Measurements from ENCODE around the gene ST3GAL3. TPM values are rescaled to one million over a fixed set of nuclear protein-coding genes. Genes with fewer than 3 reads are reported as not detected.

Gene ST3GAL3
- total RNA-seq, 1 donor from 2014 or later, result 24.3 TPM

DNA sequence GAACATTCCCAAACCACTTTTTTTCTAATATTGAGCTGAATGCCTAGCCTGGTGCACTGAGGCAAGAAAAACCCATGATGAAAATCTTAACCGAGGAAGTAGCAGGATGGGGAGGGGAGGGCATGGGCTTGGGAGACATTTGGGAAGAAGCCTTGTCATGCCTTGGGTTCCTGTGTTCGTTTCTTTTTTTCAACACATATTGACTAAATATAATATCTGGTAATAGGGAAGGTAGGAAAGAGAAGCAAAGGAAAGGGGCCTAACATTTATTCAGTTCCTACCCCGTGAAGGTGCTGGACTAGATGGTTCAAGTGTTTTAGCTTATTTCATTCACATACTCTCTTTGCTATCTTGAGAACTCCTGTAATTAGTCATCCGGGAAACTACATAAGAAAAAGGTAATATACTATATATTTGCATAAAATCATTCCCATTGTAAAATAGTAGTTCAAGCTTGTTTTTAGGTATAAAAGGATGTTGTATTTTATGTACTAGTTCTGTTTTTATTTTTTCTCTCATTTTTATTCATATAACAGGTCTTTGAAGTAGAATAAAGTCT, 62.1 kb downstream of the ST3GAL3 start:
- Mint-ChIP-seq H3K4me3 (no peak overlapping the region), H3K27me3 (no peaks in the 10 kb centered on the region), H3K4me1 (peaks cover 7% of the 10 kb centered on the region), H3K9me3 (no peaks in the 10 kb centered on the region), H3K27ac (no peak overlapping the region), H3K36me3 (ENCODE audit: low read depth) (peaks cover 12% of the 10 kb centered on the region)
- ATAC-seq (ENCODE audit: low read depth) (no peak), DNase-seq (no peak)
- no peak for TF ChIP-seq CTCF (IDR thresholded peaks at IDR 0.05)
- POLR2A ChIA-PET, result no interaction called here
- CTCF ChIA-PET, result no interaction called here
- intact Hi-C loops (cut with micrococcal nuclease), result no loop called here

- ChIA-PET POLR2A (no interaction called here), CTCF (no interaction called here)
- Mint-ChIP-seq H3K36me3 (ENCODE audit: low read depth) (peaks cover 19% of the 10 kb centered on the region), H3K27ac (no peak overlapping the region), H3K9me3 (no peaks in the 10 kb centered on the region), H3K27me3 (no peaks in the 10 kb centered on the region), H3K4me3 (no peak overlapping the region), H3K4me1 (peaks cover 7% of the 10 kb centered on the region)
- no peak for DNase-seq
- intact Hi-C loops (cut with micrococcal nuclease), result no loop called here
- no peak for TF ChIP-seq CTCF (IDR thresholded peaks at IDR 0.05)
- no peak for ATAC-seq (ENCODE audit: low read depth)
Measured at GRCh38 chr1:43770111-43770510, 62.8 kb downstream of the ST3GAL3 start.

DNA sequence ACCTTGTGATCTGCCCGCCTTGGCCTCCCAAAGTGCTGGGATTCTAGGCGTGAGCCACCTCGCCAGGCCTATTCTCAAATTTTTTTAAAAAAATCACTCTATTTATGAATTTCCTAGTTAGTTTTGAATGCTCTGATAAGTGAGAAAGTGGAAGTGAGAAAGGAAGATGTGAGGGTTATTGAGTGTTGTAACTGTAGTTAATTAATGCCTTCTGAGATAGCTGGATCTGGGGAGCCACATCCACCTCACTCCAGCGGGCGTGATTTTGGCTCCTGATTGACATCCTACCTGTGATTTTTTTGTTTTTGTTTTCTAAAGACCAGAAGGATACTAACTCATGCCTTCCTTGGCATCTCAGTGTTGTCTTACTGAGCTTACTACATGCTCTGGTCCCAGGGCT, 65.6 kb downstream of the ST3GAL3 start:
- Mint-ChIP-seq H3K4me1 (peaks cover 7% of the 10 kb centered on the region), H3K27ac (no peak overlapping the region), H3K27me3 (no peaks in the 10 kb centered on the region), H3K9me3 (peaks cover 4% of the 10 kb centered on the region), H3K36me3 (ENCODE audit: low read depth) (peaks cover 35% of the 10 kb centered on the region), H3K4me3 (no peak overlapping the region)
- TF ChIP-seq CTCF (IDR thresholded peaks at IDR 0.05), result no peak
- DNase-seq (no peak), ATAC-seq (ENCODE audit: low read depth) (no peak)
- intact Hi-C loops (cut with micrococcal nuclease), result no loop called here
- POLR2A ChIA-PET, result no interaction called here
- CTCF ChIA-PET, result interaction anchor here (1.0 kb wide), 1 partner anchor 10 kb away, joined by 3 read pairs; no protein-coding TSS in a partner anchor

GRCh38 chr1:43773821-43774220, 66.5 kb downstream of the ST3GAL3 start:
- ATAC-seq (ENCODE audit: low read depth), result no peak
- peaks cover 7% of the 10 kb centered on the region for H3K4me1 Mint-ChIP-seq
- no peak for TF ChIP-seq CTCF (IDR thresholded peaks at IDR 0.05)
- DNase-seq, result no peak
- peaks cover 4% of the 10 kb centered on the region for H3K9me3 Mint-ChIP-seq
- ChIA-PET CTCF (interaction anchor here (1.0 kb wide), 1 partner anchor 10 kb away, joined by 3 read pairs; no protein-coding TSS in a partner anchor), POLR2A (no interaction called here)
- H3K36me3 Mint-ChIP-seq (ENCODE audit: low read depth), result peaks cover 38% of the 10 kb centered on the region
- H3K4me3 Mint-ChIP-seq, result no peak overlapping the region
- intact Hi-C loops (cut with micrococcal nuclease), result no loop called here
- no peak overlapping the region for H3K27ac Mint-ChIP-seq
- no peaks in the 10 kb centered on the region for H3K27me3 Mint-ChIP-seq

- POLR2A ChIA-PET, result no interaction called here
- Mint-ChIP-seq H3K27ac (no peak overlapping the region), H3K4me1 (peaks cover 6% of the 10 kb centered on the region), H3K4me3 (no peak overlapping the region), H3K36me3 (ENCODE audit: low read depth) (peaks cover 44% of the 10 kb centered on the region), H3K27me3 (no peaks in the 10 kb centered on the region), H3K9me3 (peaks cover 6% of the 10 kb centered on the region)
- ATAC-seq (ENCODE audit: low read depth), result no peak
- intact Hi-C loops (cut with micrococcal nuclease), result no loop called here
- no peak for TF ChIP-seq CTCF (IDR thresholded peaks at IDR 0.05)
- CTCF ChIA-PET, result interaction anchor here (1.0 kb wide), 1 partner anchor 11 kb away, joined by 4 read pairs; no protein-coding TSS in a partner anchor
- no peak for DNase-seq
Measured at GRCh38 chr1:43774359-43774758, 67.0 kb downstream of the ST3GAL3 start.
